ENCODE data around the gene TARS1.

DNA sequence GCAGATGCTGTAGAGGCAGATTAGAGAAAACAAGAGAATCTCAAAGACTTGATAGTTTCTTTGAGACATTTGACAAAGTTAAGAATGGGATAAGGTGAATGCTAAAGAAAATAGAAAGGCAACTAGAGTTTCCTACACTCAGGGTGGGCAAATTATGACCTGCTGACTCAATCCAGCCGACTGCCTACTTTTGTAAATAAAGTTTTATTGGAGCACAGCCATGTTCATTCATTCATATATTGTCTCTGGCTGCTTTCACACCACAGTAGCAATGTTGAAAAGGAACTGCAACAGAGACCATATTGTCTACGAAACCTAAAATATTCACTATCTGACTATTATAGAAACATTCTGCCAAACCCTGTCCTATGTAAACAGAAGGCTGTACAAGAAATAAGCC, 37.6 kb upstream of the TARS1 start:
- TF ChIP-seq, protein P1, sequence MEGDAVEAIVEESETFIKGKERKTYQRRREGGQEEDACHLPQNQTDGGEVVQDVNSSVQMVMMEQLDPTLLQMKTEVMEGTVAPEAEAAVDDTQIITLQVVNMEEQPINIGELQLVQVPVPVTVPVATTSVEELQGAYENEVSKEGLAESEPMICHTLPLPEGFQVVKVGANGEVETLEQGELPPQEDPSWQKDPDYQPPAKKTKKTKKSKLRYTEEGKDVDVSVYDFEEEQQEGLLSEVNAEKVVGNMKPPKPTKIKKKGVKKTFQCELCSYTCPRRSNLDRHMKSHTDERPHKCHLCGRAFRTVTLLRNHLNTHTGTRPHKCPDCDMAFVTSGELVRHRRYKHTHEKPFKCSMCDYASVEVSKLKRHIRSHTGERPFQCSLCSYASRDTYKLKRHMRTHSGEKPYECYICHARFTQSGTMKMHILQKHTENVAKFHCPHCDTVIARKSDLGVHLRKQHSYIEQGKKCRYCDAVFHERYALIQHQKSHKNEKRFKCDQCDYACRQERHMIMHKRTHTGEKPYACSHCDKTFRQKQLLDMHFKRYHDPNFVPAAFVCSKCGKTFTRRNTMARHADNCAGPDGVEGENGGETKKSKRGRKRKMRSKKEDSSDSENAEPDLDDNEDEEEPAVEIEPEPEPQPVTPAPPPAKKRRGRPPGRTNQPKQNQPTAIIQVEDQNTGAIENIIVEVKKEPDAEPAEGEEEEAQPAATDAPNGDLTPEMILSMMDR (IDR thresholded peaks at IDR 0.05), result no peak
- TF ChIP-seq, protein P2, sequence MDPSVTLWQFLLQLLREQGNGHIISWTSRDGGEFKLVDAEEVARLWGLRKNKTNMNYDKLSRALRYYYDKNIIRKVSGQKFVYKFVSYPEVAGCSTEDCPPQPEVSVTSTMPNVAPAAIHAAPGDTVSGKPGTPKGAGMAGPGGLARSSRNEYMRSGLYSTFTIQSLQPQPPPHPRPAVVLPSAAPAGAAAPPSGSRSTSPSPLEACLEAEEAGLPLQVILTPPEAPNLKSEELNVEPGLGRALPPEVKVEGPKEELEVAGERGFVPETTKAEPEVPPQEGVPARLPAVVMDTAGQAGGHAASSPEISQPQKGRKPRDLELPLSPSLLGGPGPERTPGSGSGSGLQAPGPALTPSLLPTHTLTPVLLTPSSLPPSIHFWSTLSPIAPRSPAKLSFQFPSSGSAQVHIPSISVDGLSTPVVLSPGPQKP (IDR thresholded peaks at IDR 0.05; ENCODE audit: low read depth, low read length), result no peak
- TF ChIP-seq RARB (CRISPR knock-in tag; IDR thresholded peaks at IDR 0.05), result no peak
- TF ChIP-seq HDAC2 (IDR thresholded peaks at IDR 0.05), result no peak
- TF ChIP-seq KDM1A (IDR thresholded peaks at IDR 0.05; ENCODE audit: low read depth), result no peak

Measured in A549 (cell line).